ENCODE results near the gene TRAF4.
A peak's percentile ranks its signal among the peaks of the same experiment; 100 is the strongest.
"Not testable (repeated sequence)": the region's sequence is repeated elsewhere in the genome, so short reads cannot be mapped to it uniquely, and the experiment has no call there.

Gene TRAF4

GRCh38 chr17:28716740-28717577, 26.9 kb upstream of the TRAF4 start:
- no peak for DNase-seq (ENCODE audit: low read depth)
- no peak overlapping the region for H3K4me3 ChIP-seq (ENCODE audit: low read depth, low read length)
- no peak for TF ChIP-seq CTCF (IDR thresholded peaks at IDR 0.05; ENCODE audit: control insufficient read depth, extremely low read depth, insufficient read depth)

GRCh38 chr17:28717578-28718332, 26.1 kb upstream of the TRAF4 start, which contains the start of gene RAB34:
Gene RAB34 (minus strand): TSS chr17:28717868. CDS start chr17:28717266, 602 bp downstream.
- no peak within 1 kb of the TSS for H3K4me3 ChIP-seq (ENCODE audit: low read depth, low read length)
- DNase-seq (ENCODE audit: low read depth): no peak

GRCh38 chr17:28718333-28719020, 25.3 kb upstream of the TRAF4 start:
- no peak for TF ChIP-seq CTCF (IDR thresholded peaks at IDR 0.05; ENCODE audit: control insufficient read depth, extremely low read depth, insufficient read depth)
- H3K4me3 ChIP-seq (ENCODE audit: low read depth, low read length): no peak overlapping the region; the same call in 1 of the 2 replicates
- DNase-seq (ENCODE audit: low read depth): no peak

More at GRCh38 chr17:28717578-28718332, 26.1 kb upstream of the TRAF4 start, which contains the start of gene RAB34:
- no peak for TF ChIP-seq CTCF (IDR thresholded peaks at IDR 0.05; ENCODE audit: control insufficient read depth, extremely low read depth, insufficient read depth)

- no peak for DNase-seq (ENCODE audit: low read depth)
- peak overlapping the region; percentile 100 for H3K4me3 ChIP-seq (ENCODE audit: low read depth, low read length)
- no peak for TF ChIP-seq CTCF (IDR thresholded peaks at IDR 0.05; ENCODE audit: control insufficient read depth, extremely low read depth, insufficient read depth)
Observed at GRCh38 chr17:28719021-28719433, 24.8 kb upstream of the TRAF4 start.

- peak overlapping the region; percentile 100 for H3K4me3 ChIP-seq (ENCODE audit: low read depth, low read length)
Observed at GRCh38 chr17:28720247-28720996, 23.4 kb upstream of the TRAF4 start.

GRCh38 chr17:28720997-28721329, 22.8 kb upstream of the TRAF4 start:
- H3K4me3 ChIP-seq (ENCODE audit: low read depth, low read length): peak overlapping the region; percentile 100
- not testable (repeated sequence) for DNase-seq (ENCODE audit: low read depth)

More at GRCh38 chr17:28720247-28720996, 23.4 kb upstream of the TRAF4 start:
- no peak for DNase-seq (ENCODE audit: low read depth)
- no peak for TF ChIP-seq CTCF (IDR thresholded peaks at IDR 0.05; ENCODE audit: control insufficient read depth, extremely low read depth, insufficient read depth)
